Naive thymus-derived CD4-positive, alpha-beta T cell (primary cell): ENCODE measurements around the gene CLCN7. TPM values are rescaled to one million over a fixed set of nuclear protein-coding genes. Genes with fewer than 3 reads are reported as not detected.
A peak's percentile ranks its signal among the peaks of the same experiment; 100 is the strongest.
"Not testable (repeated sequence)": the region's sequence is repeated elsewhere in the genome, so short reads cannot be mapped to it uniquely, and the experiment has no call there.

Source experiments
- ATAC-seq: fragments of 150-1000 bp; cut with Tn5 transposase; 2 replicates; pipeline ENCODE4 v1.10.0; 2021; ENCODE audit warnings: mild to moderate bottlenecking, moderate library complexity
- CTCF ChIA-PET: fragments of 350-600 bp; sonication (Branson Sonifier 250); formaldehyde crosslinking; loops from one replicate; lab custom pipeline; 2021; ENCODE audit warnings: antibody characterized with exemption; lab: Charles Lee
- POLR2A ChIA-PET: fragments of 350-600 bp; sonication (Branson Sonifier 250); formaldehyde crosslinking; loops from one replicate; lab custom pipeline; 2021; ENCODE audit warnings: antibody characterized with exemption, inconsistent platforms; lab: Charles Lee
- DNase-seq, 9 donors: peaks; one replicate each; pipeline versions ENCODE4 v3.0.0 to v3.0.0-alpha.2; 2020 to 2022; ENCODE audit warnings: mixed read lengths in 1 of 9
- H3K27ac ChIP-seq: one replicate; pipeline ENCODE4 v1.7.0; 2013; ENCODE audit warnings: mild to moderate bottlenecking, low read depth, low read length, moderate library complexity
- H3K27me3 ChIP-seq, 2 donors: one replicate each; pipeline ENCODE4 v1.7.0; 2013; ENCODE audit warnings: low read length in 2 of 2, mild to moderate bottlenecking in 2 of 2, moderate library complexity in 2 of 2; ENCODE audit not compliant: control insufficient read depth in 2 of 2, insufficient read depth in 2 of 2
- H3K36me3 ChIP-seq, 3 experiments: 1 replicate in 2 of 3; 2 replicates in 1 of 3; pipeline ENCODE4 v1.7.0; 2013; ENCODE audit warnings: low read length in 3 of 3, mild to moderate bottlenecking in 3 of 3, moderate library complexity in 1 of 3; ENCODE audit not compliant: insufficient read depth in 3 of 3, control insufficient read depth in 2 of 3
- H3K4me1 ChIP-seq, 2 donors: one replicate each; pipeline ENCODE4 v1.7.0; 2013; ENCODE audit warnings: low read length in 2 of 2, mild to moderate bottlenecking in 2 of 2, moderate library complexity in 1 of 2; ENCODE audit not compliant: control insufficient read depth in 2 of 2, insufficient read depth in 2 of 2
- H3K4me3 ChIP-seq: 2 replicates; pipeline ENCODE4 v1.7.0; 2013; ENCODE audit warnings: mild to moderate bottlenecking, low read length
- H3K9me3 ChIP-seq, 3 experiments: 1 replicate in 2 of 3; 2 replicates in 1 of 3; pipeline ENCODE4 v1.7.0; 2013; ENCODE audit warnings: low read length in 3 of 3; ENCODE audit not compliant: control insufficient read depth in 2 of 3
- H3K27ac Mint-ChIP-seq, 9 donors: one replicate each; pipeline ENCODE4 v1.8.0; 2020 to 2022; ENCODE audit warnings: mixed read lengths in 9 of 9, mild to moderate bottlenecking in 8 of 9, moderate library complexity in 5 of 9, inconsistent platforms in 2 of 9
- H3K27me3 Mint-ChIP-seq, 5 donors: one replicate each; pipeline ENCODE4 v1.8.0; 2021 to 2022; ENCODE audit warnings: mixed read lengths in 5 of 5, mild to moderate bottlenecking in 1 of 5
- H3K36me3 Mint-ChIP-seq, 5 donors: one replicate each; pipeline ENCODE4 v1.8.0; 2020 to 2022; ENCODE audit warnings: mixed read lengths in 5 of 5, mild to moderate bottlenecking in 3 of 5, inconsistent platforms in 1 of 5
- H3K4me1 Mint-ChIP-seq, 7 donors: one replicate each; pipeline ENCODE4 v1.8.0; 2020 to 2022; ENCODE audit warnings: mixed read lengths in 7 of 7, mild to moderate bottlenecking in 3 of 7, inconsistent platforms in 1 of 7
- H3K4me3 Mint-ChIP-seq, 10 donors: one replicate each; pipeline ENCODE4 v1.8.0; 2020 to 2022; ENCODE audit warnings: mild to moderate bottlenecking in 10 of 10, mixed read lengths in 10 of 10, moderate library complexity in 6 of 10, inconsistent platforms in 2 of 10
- H3K9me3 Mint-ChIP-seq, 11 donors: one replicate each; pipeline ENCODE4 v1.8.0; 2020 to 2022; ENCODE audit warnings: mixed read lengths in 11 of 11, mild to moderate bottlenecking in 4 of 11, inconsistent platforms in 1 of 11, moderate library complexity in 1 of 11
- intact Hi-C, 2 donors: fragments of 100-400 bp; cut with micrococcal nuclease; formaldehyde crosslinking; loops; one replicate each; pipeline ENCODE4 v1.15.1; 2023
- polyA plus RNA-seq, 2 donors: library from polyadenylated mRNA; unstranded; fragments of 300-500 nt; fragmentation: Illumina TruSeq; gene quantifications; one replicate each; pipeline ENCODE4 v1.2.3, GENCODE V29; 2021
- total RNA-seq, 6 experiments: library from RNA in 5 of 6; stranded (reverse) in 5 of 6; gene quantifications; 1 replicate in 5 of 6; 2 replicates in 1 of 6; pipeline ENCODE4 v1.2.3 and lab custom pipeline; 2021 to 2026

CLCN7 gene
- total and polyA plus RNA-seq, 7 experiments from 2014 or later, result 17.0 to 140 (median 106) TPM

DNA sequence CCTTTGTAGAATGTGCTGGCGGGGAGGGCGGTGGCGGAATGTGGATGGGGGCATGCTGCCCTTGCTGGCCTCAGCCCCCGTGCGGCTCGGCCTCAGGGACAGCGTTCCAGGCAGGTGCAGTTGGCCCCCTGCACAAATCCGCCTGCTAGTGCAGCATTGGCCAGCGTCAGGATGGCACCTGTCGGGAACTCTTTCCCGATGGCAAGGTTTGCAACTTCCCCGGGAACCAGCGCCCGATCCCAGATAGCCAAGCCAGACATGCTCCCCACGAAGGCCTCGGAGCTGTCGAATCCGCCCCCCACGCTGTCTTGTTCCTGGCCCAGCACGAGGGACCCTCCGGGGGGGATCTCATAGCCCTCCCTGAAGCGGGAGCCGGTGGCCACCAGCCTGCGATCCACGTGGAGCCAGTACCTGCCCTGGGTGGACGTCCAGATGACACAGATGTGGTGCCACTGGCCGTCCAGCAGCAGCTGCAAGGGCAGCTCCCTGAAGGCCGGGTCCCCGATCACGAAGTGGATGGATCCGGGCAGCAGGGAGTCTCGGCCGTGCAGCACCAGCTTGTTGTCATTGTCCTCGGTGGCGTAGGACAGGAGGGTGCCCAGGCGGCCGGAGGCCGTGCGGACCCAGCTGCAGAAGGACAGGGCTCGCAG, 11.1 kb upstream of the CLCN7 start:
- no peak overlapping the region for H3K27ac ChIP-seq
- H3K27ac Mint-ChIP-seq, result no peak overlapping the region
- H3K4me1 Mint-ChIP-seq, result peaks cover 0 to 7% (median 0%) of the 10 kb centered on the region in 7 donors
- H3K4me1 ChIP-seq, result no peaks in the 10 kb centered on the region
- intact Hi-C loops, result no loop called here
- H3K27me3 ChIP-seq, result no peaks in the 10 kb centered on the region
- H3K9me3 ChIP-seq, result no peaks in the 10 kb centered on the region
- ATAC-seq (no peak), DNase-seq (no peak)
- H3K27me3 Mint-ChIP-seq, result peaks cover 0 to 3% (median 0%) of the 10 kb centered on the region in 5 donors
- CTCF ChIA-PET, result no interaction called here
- H3K9me3 Mint-ChIP-seq, result no peaks in the 10 kb centered on the region
- POLR2A ChIA-PET, result no interaction called here
- H3K4me3 ChIP-seq, result no peak overlapping the region
- H3K36me3 ChIP-seq, result no peaks in the 10 kb centered on the region
- H3K4me3 Mint-ChIP-seq, result no peak overlapping the region
- H3K36me3 Mint-ChIP-seq, result no peaks in the 10 kb centered on the region

DNA sequence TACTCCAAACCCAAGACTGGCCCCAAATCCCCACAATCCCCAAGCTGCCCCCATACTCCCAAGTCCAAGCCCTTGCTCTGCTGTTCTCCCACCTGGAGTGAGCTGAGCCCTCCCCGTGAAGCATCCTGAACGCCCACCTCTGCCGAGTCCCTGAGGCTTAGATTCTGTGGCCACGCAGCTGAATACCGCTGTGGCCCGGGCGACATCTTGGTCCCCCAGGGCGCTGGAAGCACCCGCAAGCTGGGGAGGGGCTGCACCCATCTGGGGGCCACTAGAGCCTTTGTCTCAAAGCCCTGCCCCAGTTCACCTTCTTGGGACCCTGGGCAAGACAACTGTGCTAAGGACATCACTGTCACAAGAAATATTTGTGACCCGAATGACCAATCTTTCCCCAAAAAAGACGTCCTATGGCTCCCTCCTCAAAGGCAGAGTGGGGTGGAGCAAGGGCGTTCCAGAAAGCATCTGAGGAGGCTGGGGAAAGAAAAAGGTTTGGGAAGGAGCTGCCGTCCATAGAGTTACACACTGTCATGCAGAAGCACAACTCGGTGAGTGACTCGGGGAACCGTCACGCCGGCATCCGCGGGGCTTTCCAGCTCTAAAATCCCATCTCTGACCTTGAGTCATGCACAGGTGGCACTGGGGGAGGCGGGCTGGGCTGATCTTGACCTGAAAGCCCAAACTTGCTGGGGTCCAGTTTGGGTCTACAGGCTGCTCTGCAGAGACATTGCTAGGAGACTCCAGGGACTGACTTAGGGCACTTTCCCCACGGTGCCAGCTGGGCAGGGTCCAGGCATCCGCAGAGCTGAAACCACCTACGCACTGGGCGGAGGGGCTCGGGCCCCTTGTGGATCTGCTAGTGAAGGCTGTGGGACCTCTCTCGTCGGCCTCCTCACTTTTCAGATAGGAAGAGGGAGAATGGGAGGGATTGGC, 7.3 kb upstream of the CLCN7 start:
- H3K36me3 ChIP-seq, result no peaks in the 10 kb centered on the region
- H3K36me3 Mint-ChIP-seq, result no peaks in the 10 kb centered on the region
- no peaks in the 10 kb centered on the region for H3K9me3 ChIP-seq
- no peak overlapping the region for H3K4me3 ChIP-seq
- no peak overlapping the region for H3K27ac ChIP-seq
- H3K9me3 Mint-ChIP-seq, result no peaks in the 10 kb centered on the region
- no peak overlapping the region for H3K4me3 Mint-ChIP-seq
- intact Hi-C loops, result no loop called here
- no peaks in the 10 kb centered on the region for H3K27me3 ChIP-seq
- peaks cover 0 to 4% (median 0%) of the 10 kb centered on the region in 7 donors for H3K4me1 Mint-ChIP-seq
- H3K27ac Mint-ChIP-seq, result no peak overlapping the region
- POLR2A ChIA-PET, result no interaction called here
- H3K27me3 Mint-ChIP-seq, result peaks cover 0 to 3% (median 0%) of the 10 kb centered on the region in 5 donors
- ATAC-seq (no peak), DNase-seq (no peak)
- no peaks in the 10 kb centered on the region for H3K4me1 ChIP-seq
- CTCF ChIA-PET, result no interaction called here

DNA sequence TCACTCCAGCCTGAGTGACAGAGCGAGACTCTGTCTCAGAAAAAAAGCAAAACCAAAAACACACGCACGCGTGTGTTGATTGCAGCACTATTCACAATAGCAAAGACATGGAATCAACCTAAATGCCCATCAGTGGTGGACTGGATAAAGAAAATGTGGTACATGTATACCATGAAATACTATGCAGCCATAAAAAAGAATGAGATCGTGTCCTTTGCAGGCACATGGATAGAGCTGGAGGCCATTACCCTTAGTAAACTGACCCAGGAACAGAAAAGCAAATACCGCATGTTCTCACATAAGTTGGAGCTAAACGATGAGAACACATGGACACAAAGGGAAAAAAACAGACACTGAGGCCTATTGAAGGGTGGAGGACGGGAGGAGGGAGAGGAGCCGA, 4.1 kb upstream of the CLCN7 start:
- H3K27me3 ChIP-seq, H3K27ac Mint-ChIP-seq, H3K9me3 ChIP-seq, H3K4me3 ChIP-seq, DNase-seq, CTCF ChIA-PET, H3K36me3 ChIP-seq, H3K4me3 Mint-ChIP-seq, ATAC-seq, H3K36me3 Mint-ChIP-seq, H3K27ac ChIP-seq, H3K27me3 Mint-ChIP-seq, H3K9me3 Mint-ChIP-seq: not testable (repeated sequence)
- H3K4me1 ChIP-seq, result peaks cover 10% of the 10 kb centered on the region in 2 donors
- POLR2A ChIA-PET, result interaction anchor here (0.7 to 1.7 kb wide), 2 partner anchors 59 to 533 kb away, joined by 3 to 5 read pairs; no protein-coding TSS in a partner anchor
- H3K4me1 Mint-ChIP-seq, result peaks cover 0 to 15% (median 11%) of the 10 kb centered on the region in 7 donors
- intact Hi-C loops, result loop anchor here in 1 of 2 donors (10.0 kb wide), 1 partner anchor 56 kb away; the partner anchor contains the start of gene TMEM204

DNA sequence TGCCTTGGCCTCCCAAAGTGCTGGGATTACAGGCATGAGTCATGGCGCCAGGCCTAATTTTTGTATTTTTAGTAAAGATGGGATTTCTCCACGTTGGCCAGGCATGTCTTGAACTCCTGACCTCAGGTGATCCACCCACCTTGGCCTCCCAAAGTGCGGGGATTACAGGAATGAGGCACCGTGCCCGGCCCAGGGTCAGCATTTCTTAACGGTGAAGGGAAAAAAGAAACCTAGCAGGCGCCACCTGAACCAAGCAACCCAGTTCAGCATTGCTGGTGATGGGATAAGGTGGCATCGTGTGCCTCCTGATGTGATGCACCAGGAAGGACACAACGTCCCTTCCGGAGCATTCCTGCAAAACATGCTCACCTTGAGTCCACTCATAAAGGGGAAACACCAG, 2.2 kb upstream of the CLCN7 start:
- no peaks in the 10 kb centered on the region for H3K36me3 ChIP-seq
- H3K9me3 ChIP-seq, result no peaks in the 10 kb centered on the region
- no peak overlapping the region for H3K27ac ChIP-seq
- POLR2A ChIA-PET, result interaction anchor here (1.9 kb wide), 1 partner anchor 16 kb away, joined by 4 read pairs; no protein-coding TSS in a partner anchor
- CTCF ChIA-PET, result no interaction called here
- intact Hi-C loops, result loop anchor here in 1 of 2 donors (10.0 kb wide), 1 partner anchor 58 kb away; the partner anchor contains the start of gene TMEM204
- H3K4me1 ChIP-seq, result peaks cover 13 to 20% of the 10 kb centered on the region in 2 donors
- no peaks in the 10 kb centered on the region for H3K36me3 Mint-ChIP-seq
- H3K27ac Mint-ChIP-seq, result peak overlapping the region in 1 of 9 donors; percentile 67
- H3K4me1 Mint-ChIP-seq, result peaks cover 9 to 32% (median 21%) of the 10 kb centered on the region in 7 donors
- H3K4me3 ChIP-seq, result no peak overlapping the region
- H3K4me3 Mint-ChIP-seq, result peak overlapping the region in 2 of 10 donors; percentile 29 to 82
- H3K27me3 Mint-ChIP-seq, result peaks cover 0 to 3% (median 0%) of the 10 kb centered on the region in 5 donors
- no peaks in the 10 kb centered on the region for H3K9me3 Mint-ChIP-seq
- H3K27me3 ChIP-seq, result no peaks in the 10 kb centered on the region
- DNase-seq (no peak), ATAC-seq (no peak)

DNA sequence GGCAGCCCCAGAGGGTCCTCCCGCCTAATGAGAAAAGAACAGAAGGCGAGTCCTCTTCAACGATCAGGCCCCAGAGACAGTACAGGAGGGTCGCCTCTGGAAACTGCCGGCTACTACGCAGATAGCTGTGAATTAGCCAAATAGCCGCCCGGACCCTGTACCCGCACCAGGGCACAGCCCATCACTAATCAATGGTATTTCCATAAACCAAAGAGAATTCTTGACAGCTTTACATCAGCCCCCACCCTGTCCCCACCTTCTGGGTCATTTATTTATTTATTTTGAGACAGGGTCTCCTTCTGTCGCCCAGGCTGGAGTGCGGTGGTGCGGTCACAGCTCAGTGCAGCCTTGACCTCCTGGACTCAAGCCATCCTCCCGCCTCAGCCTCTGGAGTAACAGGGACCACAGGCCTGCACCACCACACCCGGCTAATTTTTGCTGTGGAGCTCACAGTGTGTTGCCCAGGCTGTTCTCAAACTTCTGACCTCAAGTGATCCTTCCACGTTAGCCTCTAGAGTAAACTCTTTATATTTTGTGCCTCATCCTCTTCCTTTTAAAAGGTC, 805 bp upstream of the CLCN7 start:
- DNase-seq, result no peak
- Mint-ChIP-seq H3K9me3 (no peaks in the 10 kb centered on the region), H3K4me1 (peaks cover 13 to 46% (median 35%) of the 10 kb centered on the region in 7 donors), H3K4me3 (peak overlapping the region; percentile 79 to 90 (median 85)), H3K27ac (peak overlapping the region; percentile 77 to 95 (median 88)), H3K36me3 (no peaks in the 10 kb centered on the region), H3K27me3 (no peaks in the 10 kb centered on the region)
- H3K36me3 ChIP-seq, result no peaks in the 10 kb centered on the region
- POLR2A ChIA-PET, result interaction anchor here (0.6 to 1.4 kb wide), 4 partner anchors 18 to 246 kb away, joined by 3 to 6 read pairs (median 4); partner anchors contain the start of genes IFT140 and TELO2
- H3K4me3 ChIP-seq, result peak overlapping the region; percentile 67
- H3K27ac ChIP-seq, result peak overlapping the region; percentile 100
- no peak for ATAC-seq
- no peaks in the 10 kb centered on the region for H3K9me3 ChIP-seq
- intact Hi-C loops, result loop anchor here (1.0 to 10.0 kb wide), 9 partner anchors 18 to 297 kb away; partner anchors contain the start of genes CRAMP1 (in 2 of the 2), IFT140 (in 2 of the 2), TELO2 (in 2 of the 2) and TMEM204 (in 2 of the 2)
- no peaks in the 10 kb centered on the region for H3K27me3 ChIP-seq
- CTCF ChIA-PET, result no interaction called here
- peaks cover 13 to 20% of the 10 kb centered on the region in 2 donors for H3K4me1 ChIP-seq
